IPS DF 6.9 (cell line): ENCODE results near the gene ANKMY1.
"Not testable (repeated sequence)": the region's sequence is repeated elsewhere in the genome, so short reads cannot be mapped to it uniquely, and the experiment has no call there.

Experiments used
- DNase-seq: peaks from one replicate; pipeline ENCODE4 v3.0.0-alpha.2; 2013; ENCODE audit warnings: low read depth, low spot score
- H3K27ac ChIP-seq: one replicate; pipeline ENCODE4 v1.5.1; 2013; ENCODE audit warnings: low read length, control low read depth
- H3K27me3 ChIP-seq: 2 replicates; pipeline ENCODE4 v1.6.1; 2013; ENCODE audit warnings: mild to moderate bottlenecking, low read length; ENCODE audit not compliant: control insufficient read depth, insufficient read depth
- H3K36me3 ChIP-seq: 2 replicates; pipeline ENCODE4 v1.6.1; 2013; ENCODE audit warnings: low read length; ENCODE audit not compliant: control insufficient read depth, insufficient read depth
- H3K4me1 ChIP-seq: 2 replicates; pipeline ENCODE4 v1.6.1; 2013; ENCODE audit warnings: low read length; ENCODE audit not compliant: control insufficient read depth, insufficient read depth
- H3K4me3 ChIP-seq: 2 replicates; pipeline ENCODE4 v1.5.1; 2013; ENCODE audit warnings: mild to moderate bottlenecking, low read length
- H3K9me3 ChIP-seq: 2 replicates; pipeline ENCODE4 v1.6.1; 2013; ENCODE audit warnings: low read length, inconsistent platforms; ENCODE audit not compliant: control insufficient read depth, insufficient read depth
- WGBS: extraction: QIAGEN DNeasy Blood & Tissue Kit; methylation state at CpG from one replicate; pipeline ENCODE4 v1.1.7; 2013; ENCODE audit warnings: mixed read lengths, missing lambda C conversion rate; ENCODE audit not compliant: insufficient read length, insufficient coverage; 5-methylcytosine and 5-hydroxymethylcytosine counted together

The ANKMY1 gene

GRCh38 chr2:240501531-240501991 is 56.2 kb downstream of the ANKMY1 start:
- H3K9me3 ChIP-seq: no peaks in the 10 kb centered on the region
- H3K27me3 ChIP-seq: no peaks in the 10 kb centered on the region; the same call in 1 of the 2 replicates
- DNase-seq: no peak
- no CpG with 5 or more reads among the region's 13 CpGs for WGBS
- H3K27ac ChIP-seq: no peak overlapping the region
- H3K4me3 ChIP-seq: no peak overlapping the region
- H3K36me3 ChIP-seq: no peaks in the 10 kb centered on the region
- H3K4me1 ChIP-seq: no peaks in the 10 kb centered on the region

GRCh38 chr2:240500561-240501423 is 57.0 kb downstream of the ANKMY1 start:
- WGBS: no CpG with 5 or more reads among the region's 24 CpGs
- H3K4me3 ChIP-seq: no peak overlapping the region
- H3K27ac ChIP-seq: no peak overlapping the region
- H3K36me3 ChIP-seq: no peaks in the 10 kb centered on the region
- no peaks in the 10 kb centered on the region for H3K4me1 ChIP-seq
- no peaks in the 10 kb centered on the region; the same call in none of the 2 replicates for H3K27me3 ChIP-seq
- H3K9me3 ChIP-seq: no peaks in the 10 kb centered on the region
- DNase-seq: no peak

DNA sequence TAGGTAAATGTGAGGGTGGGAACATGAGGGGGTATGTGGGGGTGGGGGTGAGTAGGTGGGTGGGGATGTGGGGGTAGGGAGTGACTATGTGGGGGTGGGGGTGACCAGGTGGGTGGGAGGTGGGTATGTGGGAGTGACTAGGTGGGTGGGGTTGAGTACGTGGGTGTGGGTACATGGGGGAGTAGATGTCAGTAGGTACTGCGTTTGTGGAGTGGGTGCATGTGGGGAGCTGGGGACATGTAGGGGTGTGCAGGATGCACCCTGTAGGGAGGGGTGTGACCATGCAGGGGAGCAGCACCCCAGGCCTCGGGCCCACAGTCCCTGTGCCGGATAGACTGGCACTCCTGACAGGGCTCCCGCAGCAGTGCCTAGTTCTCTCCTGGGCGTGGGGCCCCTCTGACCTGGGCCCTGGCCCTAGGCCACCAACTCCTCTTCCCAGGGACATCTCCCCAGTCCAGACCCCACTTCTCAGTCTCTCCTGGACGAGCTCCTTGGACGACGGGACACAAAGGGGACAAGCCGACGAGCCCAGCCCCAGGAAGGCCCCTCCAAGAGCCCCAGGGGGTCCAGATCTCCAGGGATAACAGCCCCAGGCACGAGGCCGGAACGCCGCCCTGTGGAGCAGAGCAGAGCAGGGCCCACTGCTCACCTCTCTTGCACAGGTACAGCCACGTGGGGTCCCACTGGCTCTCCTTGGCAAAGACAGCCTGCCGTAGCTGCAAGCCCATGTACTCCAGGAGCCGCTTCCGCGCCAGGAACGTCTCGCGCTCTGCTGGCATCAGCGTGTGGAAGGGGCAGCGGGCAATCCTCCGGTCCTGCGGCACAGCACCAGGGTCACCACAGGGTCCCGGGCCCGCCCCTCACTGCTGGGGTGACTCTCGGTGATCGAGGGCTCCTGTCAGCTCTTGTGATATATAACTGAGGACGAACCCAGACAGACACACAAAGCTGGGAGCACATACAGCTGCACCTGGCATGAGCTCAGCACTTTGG is 58.2 kb downstream of the ANKMY1 start:
- H3K36me3 ChIP-seq: no peaks in the 10 kb centered on the region
- no peak overlapping the region for H3K27ac ChIP-seq
- no peaks in the 10 kb centered on the region for H3K9me3 ChIP-seq
- no peak for DNase-seq
- H3K4me1 ChIP-seq: no peaks in the 10 kb centered on the region
- H3K4me3 ChIP-seq: no peak overlapping the region
- 100% methylated on average over 2 of the region's 32 CpGs for WGBS
- H3K27me3 ChIP-seq: no peaks in the 10 kb centered on the region; the same call in none of the 2 replicates

GRCh38 chr2:240498958-240499260 is 58.9 kb downstream of the ANKMY1 start:
- Histone ChIP-seq H3K4me3 (no peak overlapping the region), H3K9me3 (no peaks in the 10 kb centered on the region), H3K36me3 (no peaks in the 10 kb centered on the region), H3K4me1 (no peaks in the 10 kb centered on the region), H3K27me3 (no peaks in the 10 kb centered on the region; the same call in none of the 2 replicates), H3K27ac (no peak overlapping the region)
- DNase-seq: no peak
- WGBS: no CpG with 5 or more reads among the region's 9 CpGs

DNA sequence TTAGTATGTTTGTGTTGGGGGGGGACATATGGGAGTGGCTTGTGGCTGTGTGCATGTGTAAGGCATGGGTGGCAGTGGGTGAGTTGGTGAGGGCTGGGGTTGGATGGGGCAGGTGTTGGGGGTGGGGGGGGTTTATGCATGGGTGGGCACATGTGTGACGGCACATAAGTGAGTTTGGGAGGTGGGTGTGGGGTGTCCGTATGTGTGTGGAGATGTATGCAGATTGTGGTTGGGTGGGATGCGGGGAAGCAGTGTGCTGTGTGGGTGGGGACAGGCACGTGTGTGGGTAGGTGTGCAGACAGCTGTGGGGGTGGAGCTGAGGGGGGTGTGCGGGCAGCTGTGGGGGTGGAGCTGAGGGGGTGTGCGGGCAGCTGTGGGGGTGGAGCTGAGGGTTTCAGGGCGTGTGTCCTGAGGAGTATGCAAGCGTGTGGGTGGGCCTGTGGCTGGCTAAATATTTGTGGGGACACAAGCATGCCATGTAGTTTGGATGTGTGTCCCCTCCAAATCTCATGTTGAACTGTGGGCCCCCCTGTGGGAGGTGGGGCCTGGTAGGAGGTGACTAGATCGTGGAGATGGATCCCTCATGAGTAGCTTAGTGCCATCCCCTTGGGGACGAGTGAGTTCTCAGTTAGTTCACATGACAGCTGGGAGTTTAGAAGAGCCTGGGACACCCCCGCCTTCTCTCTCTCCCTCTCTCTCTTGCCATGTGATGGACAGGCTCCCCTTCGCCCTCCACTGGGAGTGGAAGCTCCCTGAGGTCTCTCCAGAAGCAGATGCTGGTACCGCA is 59.4 kb downstream of the ANKMY1 start:
- no peak for DNase-seq
- H3K27ac ChIP-seq: no peak overlapping the region
- no peaks in the 10 kb centered on the region for H3K36me3 ChIP-seq
- H3K4me3 ChIP-seq: no peak overlapping the region
- WGBS: 100% methylated on average over 1 of the region's 13 CpGs
- no peaks in the 10 kb centered on the region for H3K9me3 ChIP-seq
- no peaks in the 10 kb centered on the region for H3K4me1 ChIP-seq
- H3K27me3 ChIP-seq: no peaks in the 10 kb centered on the region; the same call in none of the 2 replicates

DNA sequence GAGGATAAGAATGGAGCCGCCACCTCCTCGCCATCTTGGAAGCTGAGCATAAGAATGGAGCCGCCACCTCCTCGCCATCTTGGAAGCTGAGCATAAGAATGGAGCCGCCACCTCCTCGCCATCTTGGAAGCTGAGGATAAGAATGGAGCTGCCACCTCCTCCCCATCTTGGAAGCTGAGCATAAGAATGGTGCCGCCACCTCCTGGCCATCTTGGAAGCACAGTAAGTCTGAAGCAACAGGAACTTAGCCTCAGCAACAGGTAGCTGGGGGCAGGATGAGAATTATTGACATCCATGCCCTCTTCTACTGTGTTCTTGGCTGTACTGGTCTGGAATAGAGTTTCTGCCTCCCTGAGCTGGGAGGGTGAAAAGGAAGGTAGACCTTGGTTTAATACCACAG is 60.7 kb downstream of the ANKMY1 start:
- not testable (repeated sequence) for H3K9me3 ChIP-seq, H3K27ac ChIP-seq, H3K27me3 ChIP-seq, H3K4me3 ChIP-seq, H3K36me3 ChIP-seq, H3K4me1 ChIP-seq
- no CpG with 5 or more reads among the region's 7 CpGs for WGBS
- peak; percentile 33 for DNase-seq

GRCh38 chr2:240494942-240495341 is 62.8 kb downstream of the ANKMY1 start:
- H3K27me3 ChIP-seq, H3K4me3 ChIP-seq: not testable (repeated sequence)
- no CpG with 5 or more reads among the region's 11 CpGs for WGBS

DNA sequence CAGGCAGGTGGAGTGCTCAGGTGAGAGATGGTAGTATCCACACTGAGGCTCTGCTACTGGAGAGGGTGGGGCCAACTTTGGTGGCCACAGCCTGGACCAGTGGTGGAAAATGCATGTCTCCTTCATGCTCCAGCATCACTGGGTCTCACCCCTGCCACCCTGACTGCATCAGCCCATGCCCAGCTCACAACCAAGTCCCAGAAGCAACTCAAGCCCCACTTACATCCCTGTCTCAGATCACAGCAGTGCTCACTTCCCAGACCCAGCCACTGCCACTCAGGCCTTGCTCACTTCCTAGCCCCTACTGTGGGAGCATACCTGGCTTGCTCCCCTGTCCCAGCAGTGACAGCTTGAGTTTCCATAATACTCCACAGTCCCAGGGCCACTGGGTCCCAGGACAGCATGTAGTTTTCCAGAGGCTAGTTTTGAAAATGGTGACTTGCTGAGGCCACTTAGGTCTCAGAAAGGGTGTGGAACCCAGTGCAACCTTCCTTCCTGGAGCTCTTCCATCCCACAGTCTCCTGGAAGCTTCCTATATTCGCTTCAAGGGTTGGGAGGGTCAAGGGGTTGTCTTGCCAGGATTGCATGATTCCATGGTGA is 63.5 kb downstream of the ANKMY1 start:
- no peak for DNase-seq
- Histone ChIP-seq H3K36me3 (no peaks in the 10 kb centered on the region), H3K27me3 (no peaks in the 10 kb centered on the region; the same call in none of the 2 replicates), H3K27ac (no peak overlapping the region), H3K4me3 (no peak overlapping the region), H3K4me1 (no peaks in the 10 kb centered on the region), H3K9me3 (no peaks in the 10 kb centered on the region; the same call in 1 of the 2 replicates)
- WGBS: no CpG with 5 or more reads among the region's 1 CpG

More at GRCh38 chr2:240494942-240495341, 62.8 kb downstream of the ANKMY1 start:
- H3K27ac ChIP-seq, H3K36me3 ChIP-seq, H3K9me3 ChIP-seq, H3K4me1 ChIP-seq, DNase-seq: not testable (repeated sequence)

- no peaks in the 10 kb centered on the region for H3K4me1 ChIP-seq
- no peak overlapping the region for H3K27ac ChIP-seq
- no peaks in the 10 kb centered on the region; the same call in 1 of the 2 replicates for H3K9me3 ChIP-seq
- no peaks in the 10 kb centered on the region; the same call in 1 of the 2 replicates for H3K27me3 ChIP-seq
- H3K36me3 ChIP-seq: no peaks in the 10 kb centered on the region
- no peak for DNase-seq
- no CpG with 5 or more reads among the region's 2 CpGs for WGBS
- H3K4me3 ChIP-seq: no peak overlapping the region
Measured at GRCh38 chr2:240491483-240491882, 66.3 kb downstream of the ANKMY1 start.
